BLaER1 treated with 17β-estradiol and CSF1 and Interleukin-3, amounts not matched to agents 10 nM and 100 nM (cell line): ENCODE data around the gene KLHDC7A.
"Not testable (repeated sequence)": the region's sequence is repeated elsewhere in the genome, so short reads cannot be mapped to it uniquely, and the experiment has no call there.

Experiments used
- H3K27ac ChIP-seq, 11 experiments: shearing (Covaris generic); formaldehyde crosslinking; 2 replicates each; pipeline ENCODE4 v1.8.1; 2022
- H3K27me3 ChIP-seq, 11 experiments: shearing (Covaris generic); formaldehyde crosslinking; 2 replicates each; pipeline ENCODE4 v1.8.1; 2022
- H3K36me3 ChIP-seq, 11 experiments: shearing (Covaris generic); formaldehyde crosslinking; 2 replicates each; pipeline ENCODE4 v1.8.1; 2022
- H3K4me1 ChIP-seq, 10 experiments: shearing (Covaris generic); formaldehyde crosslinking; 2 replicates each; pipeline ENCODE4 v1.8.1; 2022
- H3K4me2 ChIP-seq, 11 experiments: shearing (Covaris generic); formaldehyde crosslinking; 2 replicates each; pipeline ENCODE4 v1.8.1; 2022
- H3K4me3 ChIP-seq, 10 experiments: shearing (Covaris generic); formaldehyde crosslinking; 2 replicates each; pipeline ENCODE4 v1.8.1; 2022
- H3K9ac ChIP-seq, 11 experiments: shearing (Covaris generic); formaldehyde crosslinking; 2 replicates each; pipeline ENCODE4 v1.8.1; 2022
- H3K9me3 ChIP-seq, 11 experiments: shearing (Covaris generic); formaldehyde crosslinking; replicated peaks in 1 of 11; 2 replicates each; pipeline ENCODE4 v1.8.1; 2022
- H4K20me1 ChIP-seq, 11 experiments: shearing (Covaris generic); formaldehyde crosslinking; 2 replicates each; pipeline ENCODE4 v1.8.1; 2022
- Cebpa-rat ChIP-seq, 11 experiments: shearing (Covaris generic); IDR thresholded peaks; 2 replicates each; pipeline ENCODE4 v1.8.1; 2022

KLHDC7A gene

DNA sequence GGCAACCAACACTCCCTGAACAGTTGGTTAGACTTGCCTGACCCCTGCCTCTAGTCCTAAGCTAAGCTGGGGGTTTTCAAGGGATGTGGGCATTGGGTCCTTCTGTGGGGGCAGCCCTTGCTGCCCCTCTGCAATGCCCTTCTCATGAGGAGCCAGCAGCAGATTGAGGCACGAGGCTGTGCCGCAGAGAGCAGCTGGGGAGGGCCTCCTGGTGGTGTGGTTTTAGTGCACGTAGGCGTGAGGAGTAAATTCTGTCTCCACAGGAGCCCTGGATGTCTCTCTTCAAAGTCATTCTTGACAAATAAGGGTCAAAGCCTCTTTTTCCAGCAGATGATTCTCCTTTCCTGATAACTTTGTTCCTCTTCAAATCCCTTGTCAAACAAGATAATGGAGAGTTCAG, 31.8 kb upstream of the KLHDC7A start:
- H3K4me2 ChIP-seq, result no peak overlapping the region
- no peak for TF ChIP-seq Cebpa-rat (IDR thresholded peaks at IDR 0.05)
- H3K27me3 ChIP-seq, result no peaks in the 10 kb centered on the region
- H3K27ac ChIP-seq, result no peak overlapping the region
- H3K9me3 ChIP-seq, result peaks cover 0 to 6% (median 0%) of the 10 kb centered on the region in 11 experiments; a peak in 1 of 22 replicates
- no peak overlapping the region for H3K9ac ChIP-seq
- no peak overlapping the region for H3K4me3 ChIP-seq
- H4K20me1 ChIP-seq, result no peaks in the 10 kb centered on the region
- no peaks in the 10 kb centered on the region for H3K36me3 ChIP-seq
- H3K4me1 ChIP-seq, result no peaks in the 10 kb centered on the region

DNA sequence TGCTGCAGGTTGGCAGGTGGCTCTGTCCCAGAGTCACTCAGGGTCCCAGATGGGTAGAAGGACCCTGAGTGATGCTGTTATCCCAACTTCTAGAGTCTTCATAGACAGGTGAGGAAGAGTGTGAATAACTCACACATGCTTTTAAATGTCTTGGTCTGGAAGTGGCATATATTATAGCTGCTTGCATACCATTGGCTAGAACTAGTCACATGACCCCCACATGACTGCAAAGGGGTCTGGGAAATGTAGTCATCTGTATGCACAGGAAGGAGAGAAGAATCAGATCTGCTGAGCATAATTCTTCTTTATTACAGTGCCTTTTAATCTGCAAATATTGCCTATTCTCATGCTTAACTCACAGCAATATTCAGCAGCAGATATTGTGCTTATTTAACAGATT, 28.2 kb upstream of the KLHDC7A start:
- H3K4me3 ChIP-seq, result no peak overlapping the region
- H3K27ac ChIP-seq, result no peak overlapping the region
- H3K4me1 ChIP-seq, result no peaks in the 10 kb centered on the region
- no peak for TF ChIP-seq Cebpa-rat (IDR thresholded peaks at IDR 0.05)
- 0 out of 22 replicates have a peak, but pooled peaks cover 0 to 6% (median 0%) of the 10 kb centered on the region in 11 experiments for H3K9me3 ChIP-seq
- no peak overlapping the region for H3K9ac ChIP-seq
- H3K27me3 ChIP-seq, result no peaks in the 10 kb centered on the region
- H4K20me1 ChIP-seq, result no peaks in the 10 kb centered on the region; a peak in 1 of 22 replicates
- no peaks in the 10 kb centered on the region for H3K36me3 ChIP-seq
- H3K4me2 ChIP-seq, result no peak overlapping the region

DNA sequence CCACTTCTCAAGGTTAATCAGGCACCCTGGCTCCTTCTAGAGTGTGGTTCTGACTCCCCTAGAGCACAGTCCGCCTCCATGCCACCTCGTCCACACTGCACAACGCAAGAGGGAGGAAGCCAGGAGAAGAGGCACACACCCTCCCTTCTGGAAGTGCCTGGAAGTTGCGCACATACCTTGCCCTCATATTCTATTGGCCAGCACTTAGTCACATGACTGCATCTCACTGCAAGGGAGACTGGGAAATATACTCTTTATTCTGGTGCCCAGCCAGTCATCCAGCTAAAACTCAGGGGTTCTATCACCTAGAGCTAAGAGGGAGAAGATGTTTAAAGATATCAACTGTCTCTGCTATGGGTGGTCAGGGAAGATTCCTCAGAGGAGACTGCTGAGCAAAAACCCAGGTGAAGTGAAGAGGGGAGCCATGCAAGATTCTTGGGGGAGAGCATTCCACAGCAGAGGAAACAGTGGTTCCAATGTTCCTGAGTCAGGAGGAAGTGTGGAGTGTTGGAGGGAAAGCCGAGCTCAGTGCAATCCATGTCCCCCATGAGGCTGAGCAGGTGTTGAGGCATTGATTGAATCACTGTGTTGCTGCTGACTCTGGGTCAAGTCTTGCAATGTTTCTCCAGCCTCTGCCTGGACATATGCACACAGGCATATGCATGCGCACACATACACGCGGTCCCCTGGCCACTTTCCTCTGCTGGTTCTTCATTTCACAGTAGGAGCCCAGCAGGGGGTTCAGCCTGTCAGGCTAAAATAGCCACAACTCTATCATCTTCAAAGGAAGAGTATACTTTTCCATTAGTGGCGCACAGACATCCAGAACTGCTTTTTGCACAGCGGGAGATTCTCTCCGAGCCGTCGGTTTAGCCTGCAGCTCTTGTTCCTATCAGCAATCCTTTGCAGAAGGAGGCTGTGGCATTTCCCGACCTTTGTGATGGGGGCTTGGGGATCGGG, 22.3 kb upstream of the KLHDC7A start:
- H3K9me3 ChIP-seq, result no peaks in the 10 kb centered on the region
- no peak overlapping the region for H3K4me3 ChIP-seq
- H3K9ac ChIP-seq, result no peak overlapping the region
- no peak overlapping the region for H3K4me2 ChIP-seq
- H3K27me3 ChIP-seq, result no peaks in the 10 kb centered on the region
- peaks cover 0 to 4% (median 0%) of the 10 kb centered on the region in 11 experiments; a peak in 1 of 22 replicates for H4K20me1 ChIP-seq
- H3K27ac ChIP-seq, result no peak overlapping the region
- 0 out of 20 replicates have a peak, but pooled peaks cover 0 to 9% (median 0%) of the 10 kb centered on the region in 10 experiments for H3K4me1 ChIP-seq
- H3K36me3 ChIP-seq, result no peaks in the 10 kb centered on the region
- TF ChIP-seq Cebpa-rat (IDR thresholded peaks at IDR 0.05), result no peak

DNA sequence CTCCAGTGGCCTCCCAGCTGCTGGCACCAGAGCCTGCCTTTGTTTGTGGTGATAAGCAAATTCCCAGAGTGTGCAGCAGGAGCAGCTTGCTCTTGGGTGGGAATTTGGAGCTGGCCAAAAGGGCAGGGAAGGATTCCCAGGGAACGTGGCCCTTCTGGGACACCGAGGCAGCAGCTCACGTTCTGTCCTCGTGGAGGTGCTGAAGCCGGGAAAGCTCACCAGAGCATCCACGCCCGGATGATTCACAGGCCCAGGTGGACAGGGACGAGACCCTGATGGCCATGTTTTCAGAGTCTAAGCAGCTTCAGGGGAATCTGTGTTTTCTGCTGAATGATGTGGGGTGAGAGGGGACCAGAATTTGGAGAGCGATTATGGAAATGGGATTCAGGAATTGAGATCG, 19.1 kb upstream of the KLHDC7A start:
- Histone ChIP-seq H3K9ac (no peak overlapping the region), H3K4me1 (0 out of 20 replicates have a peak, but pooled peaks cover 0 to 9% (median 0%) of the 10 kb centered on the region in 10 experiments), H3K36me3 (no peaks in the 10 kb centered on the region), H3K9me3 (no peaks in the 10 kb centered on the region), H3K4me2 (no peak overlapping the region), H3K4me3 (no peak overlapping the region), H3K27ac (no peak overlapping the region), H4K20me1 (0 out of 22 replicates have a peak, but pooled peaks cover 0 to 4% (median 0%) of the 10 kb centered on the region in 11 experiments), H3K27me3 (no peaks in the 10 kb centered on the region)
- TF ChIP-seq Cebpa-rat (IDR thresholded peaks at IDR 0.05), result no peak

DNA sequence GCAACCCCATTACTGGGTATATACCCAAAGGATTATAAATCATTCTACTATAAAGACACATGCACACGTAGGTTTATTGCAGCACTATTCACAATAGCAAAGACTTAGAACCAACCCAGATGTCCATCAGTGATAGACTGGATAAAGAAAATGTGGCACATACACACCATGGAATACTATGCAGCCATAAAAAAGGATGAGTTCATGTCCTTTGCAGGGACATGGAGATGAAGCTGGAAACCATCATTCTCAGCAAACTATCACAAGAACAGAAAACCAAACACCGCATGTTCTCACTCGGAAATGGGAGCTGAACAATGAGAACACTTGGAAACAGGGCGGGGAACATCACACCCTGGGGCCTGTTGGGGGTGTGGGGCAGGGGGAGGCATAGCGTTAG, 18.2 kb upstream of the KLHDC7A start:
- H4K20me1 ChIP-seq, H3K4me2 ChIP-seq, H3K4me1 ChIP-seq, H3K27me3 ChIP-seq, H3K9me3 ChIP-seq, H3K27ac ChIP-seq, H3K4me3 ChIP-seq, H3K36me3 ChIP-seq, H3K9ac ChIP-seq: not testable (repeated sequence)

DNA sequence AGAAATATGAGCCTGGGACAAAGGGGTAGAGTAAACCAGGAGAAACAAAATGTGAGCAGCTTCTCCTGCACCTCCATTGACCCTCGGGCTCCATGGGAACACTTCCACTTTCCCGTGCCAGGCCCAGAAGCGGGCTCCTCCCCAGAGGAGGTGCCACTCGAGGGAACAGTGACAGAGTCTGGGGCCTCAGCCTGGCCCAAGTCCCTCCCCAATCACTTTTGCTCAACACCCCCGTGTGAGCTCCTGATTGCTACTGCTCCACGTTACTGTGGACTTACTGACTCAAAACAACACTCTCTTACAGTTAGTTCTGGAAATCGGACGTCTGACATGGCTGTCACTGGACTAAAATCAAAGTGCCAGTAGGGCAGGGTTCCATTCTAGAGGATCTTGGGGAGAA, 17.7 kb upstream of the KLHDC7A start:
- Histone ChIP-seq H3K9me3 (no peaks in the 10 kb centered on the region), H3K9ac (no peak overlapping the region), H3K27me3 (no peaks in the 10 kb centered on the region), H3K27ac (no peak overlapping the region), H3K36me3 (no peaks in the 10 kb centered on the region), H3K4me1 (0 out of 20 replicates have a peak, but pooled peaks cover 0 to 9% (median 0%) of the 10 kb centered on the region in 10 experiments), H3K4me2 (no peak overlapping the region), H3K4me3 (no peak overlapping the region), H4K20me1 (0 out of 22 replicates have a peak, but pooled peaks cover 0 to 4% (median 0%) of the 10 kb centered on the region in 11 experiments)
- TF ChIP-seq Cebpa-rat (IDR thresholded peaks at IDR 0.05), result no peak

DNA sequence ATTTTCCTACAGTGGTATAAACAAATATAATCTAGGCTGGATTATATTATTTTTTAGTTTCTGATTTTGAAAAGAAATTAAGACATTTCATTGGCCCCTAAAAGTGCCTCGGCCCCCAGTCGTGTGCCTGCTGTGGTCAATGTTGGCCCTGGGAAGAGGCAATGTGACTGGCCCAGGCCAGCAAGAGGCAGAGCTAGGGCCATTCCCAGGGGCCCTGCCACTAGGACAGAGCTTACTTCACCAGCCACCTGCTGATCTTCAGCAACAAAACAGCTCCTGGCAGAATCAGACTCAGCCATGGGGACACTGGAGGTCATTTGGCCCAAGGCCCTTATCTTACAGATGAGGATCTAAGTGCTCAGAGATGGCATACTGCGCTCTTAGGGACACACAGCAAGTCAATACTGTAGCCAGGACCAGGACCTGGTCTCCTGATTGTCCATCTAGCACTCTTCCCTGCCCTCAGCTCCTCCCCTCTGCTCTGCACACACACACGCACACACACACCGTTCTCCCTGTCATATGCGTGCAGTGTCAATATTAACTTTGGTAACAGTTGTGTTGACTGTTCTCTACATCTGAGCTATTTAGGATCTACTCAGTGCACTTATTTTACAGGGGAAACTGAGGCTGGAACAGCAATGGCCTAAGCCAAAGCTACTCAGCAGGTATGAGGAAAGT, 16.6 kb upstream of the KLHDC7A start:
- no peak for TF ChIP-seq Cebpa-rat (IDR thresholded peaks at IDR 0.05)
- H3K27ac ChIP-seq, result no peak overlapping the region
- H3K9ac ChIP-seq, result no peak overlapping the region
- H4K20me1 ChIP-seq, result 0 out of 22 replicates have a peak, but pooled peaks cover 0 to 4% (median 0%) of the 10 kb centered on the region in 11 experiments
- H3K4me2 ChIP-seq, result no peak overlapping the region
- no peak overlapping the region for H3K4me3 ChIP-seq
- H3K4me1 ChIP-seq, result 0 out of 20 replicates have a peak, but pooled peaks cover 0 to 7% (median 0%) of the 10 kb centered on the region in 10 experiments
- no peaks in the 10 kb centered on the region for H3K9me3 ChIP-seq
- H3K27me3 ChIP-seq, result no peaks in the 10 kb centered on the region
- H3K36me3 ChIP-seq, result no peaks in the 10 kb centered on the region

DNA sequence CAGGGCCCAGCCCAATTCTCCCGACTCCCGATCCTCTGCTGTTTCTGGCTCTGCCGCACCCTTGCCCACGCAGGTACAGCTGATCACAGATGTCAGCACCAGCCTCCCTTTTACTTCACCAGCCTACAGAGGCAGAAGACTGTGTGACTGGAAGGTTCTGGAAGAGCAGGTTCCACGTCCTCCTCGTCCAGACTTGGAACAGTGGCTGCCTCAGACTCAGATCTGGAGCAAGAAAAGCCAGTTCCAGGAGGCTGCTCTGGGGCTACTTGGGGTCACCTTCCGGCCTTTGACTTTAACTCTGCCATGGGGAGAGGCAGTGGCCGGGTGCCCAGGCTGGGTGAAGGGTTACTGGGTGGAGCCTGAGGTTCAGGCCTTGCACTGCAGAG, 16.1 kb upstream of the KLHDC7A start:
- Histone ChIP-seq H3K4me2 (no peak overlapping the region), H4K20me1 (0 out of 22 replicates have a peak, but pooled peaks cover 0 to 4% (median 0%) of the 10 kb centered on the region in 11 experiments), H3K4me3 (no peak overlapping the region), H3K27ac (no peak overlapping the region), H3K9ac (no peak overlapping the region), H3K36me3 (no peaks in the 10 kb centered on the region), H3K9me3 (no peaks in the 10 kb centered on the region), H3K4me1 (0 out of 20 replicates have a peak, but pooled peaks cover 0 to 1% (median 0%) of the 10 kb centered on the region in 10 experiments), H3K27me3 (no peaks in the 10 kb centered on the region)
- no peak for TF ChIP-seq Cebpa-rat (IDR thresholded peaks at IDR 0.05)

DNA sequence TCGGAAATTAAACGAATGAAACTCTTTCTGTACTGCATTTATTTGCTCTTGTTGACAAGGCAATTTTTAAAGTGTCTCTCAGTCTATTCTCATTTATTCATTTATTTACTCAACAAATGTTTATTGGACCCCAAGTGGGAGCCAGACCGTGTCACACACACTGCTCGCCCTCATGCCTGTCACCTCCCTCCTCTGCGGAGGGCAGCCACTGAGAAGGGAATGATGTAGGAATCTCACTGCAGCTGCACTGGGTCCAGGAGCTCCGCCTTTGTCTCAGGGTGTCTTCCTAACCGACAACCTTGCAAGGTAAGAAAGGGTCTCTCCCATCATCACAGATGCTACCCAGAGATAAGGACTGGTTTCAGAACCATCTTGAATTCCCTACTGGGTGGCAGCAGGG, 14.1 kb upstream of the KLHDC7A start:
- no peaks in the 10 kb centered on the region for H3K27me3 ChIP-seq
- H3K36me3 ChIP-seq, result no peaks in the 10 kb centered on the region

More for the DNA sequence above, 14.1 kb upstream of the KLHDC7A start:
- no peak for TF ChIP-seq Cebpa-rat (IDR thresholded peaks at IDR 0.05)
- no peak overlapping the region for H3K4me2 ChIP-seq
- peaks cover 0 to 5% (median 0%) of the 10 kb centered on the region in 11 experiments; a peak in 1 of 22 replicates for H4K20me1 ChIP-seq
- no peak overlapping the region for H3K4me3 ChIP-seq
- no peak overlapping the region for H3K27ac ChIP-seq
- no peaks in the 10 kb centered on the region for H3K4me1 ChIP-seq
- no peaks in the 10 kb centered on the region for H3K9me3 ChIP-seq
- no peak overlapping the region for H3K9ac ChIP-seq
